H54 (cell line): ENCODE data around the gene LYPD5.

Source experiments
- DNase-seq: peaks from one replicate; pipeline ENCODE4 v3.0.0; 2011; ENCODE audit warnings: low spot score, mixed read lengths; ENCODE audit not compliant: insufficient read length
- FAIRE-seq: peaks from 3 replicates; lab custom pipeline; 2011; peaks lifted over from hg19 to GRCh38; lab: Jason Lieb, UNC
- POLR2A ChIP-seq: IDR thresholded peaks from 2 replicates; pipeline ENCODE4 v1.6.1; 2011; ENCODE audit warnings: low read depth, mild to moderate bottlenecking, low read length

LYPD5 gene

DNA sequence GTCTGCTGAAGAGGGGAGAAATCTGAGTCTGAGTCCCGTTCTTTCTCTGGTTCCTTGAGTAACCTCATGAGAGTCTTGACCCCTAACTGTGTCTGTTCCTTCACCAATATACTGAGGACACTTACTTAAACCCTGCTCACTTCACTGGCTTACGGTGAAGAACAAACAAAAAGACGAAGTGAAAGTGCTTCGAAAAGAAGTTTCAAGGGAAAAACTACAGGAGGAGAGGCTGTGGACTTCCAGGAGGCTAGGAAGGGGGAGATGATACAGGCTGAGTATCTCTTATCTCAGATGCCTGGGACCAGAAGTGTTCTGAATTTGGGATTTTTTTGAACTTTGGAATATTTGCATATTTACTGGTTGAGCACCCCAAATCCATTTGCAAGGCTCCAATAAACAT, 53.6 kb downstream of the LYPD5 start:
- FAIRE-seq: no peak
- no peak for DNase-seq
- TF ChIP-seq POLR2A: no peak

- no peak for DNase-seq
- no peak for TF ChIP-seq POLR2A
- FAIRE-seq: no peak
Observed at GRCh38 chr19:43748205-43748594, 54.0 kb downstream of the LYPD5 start.

DNA sequence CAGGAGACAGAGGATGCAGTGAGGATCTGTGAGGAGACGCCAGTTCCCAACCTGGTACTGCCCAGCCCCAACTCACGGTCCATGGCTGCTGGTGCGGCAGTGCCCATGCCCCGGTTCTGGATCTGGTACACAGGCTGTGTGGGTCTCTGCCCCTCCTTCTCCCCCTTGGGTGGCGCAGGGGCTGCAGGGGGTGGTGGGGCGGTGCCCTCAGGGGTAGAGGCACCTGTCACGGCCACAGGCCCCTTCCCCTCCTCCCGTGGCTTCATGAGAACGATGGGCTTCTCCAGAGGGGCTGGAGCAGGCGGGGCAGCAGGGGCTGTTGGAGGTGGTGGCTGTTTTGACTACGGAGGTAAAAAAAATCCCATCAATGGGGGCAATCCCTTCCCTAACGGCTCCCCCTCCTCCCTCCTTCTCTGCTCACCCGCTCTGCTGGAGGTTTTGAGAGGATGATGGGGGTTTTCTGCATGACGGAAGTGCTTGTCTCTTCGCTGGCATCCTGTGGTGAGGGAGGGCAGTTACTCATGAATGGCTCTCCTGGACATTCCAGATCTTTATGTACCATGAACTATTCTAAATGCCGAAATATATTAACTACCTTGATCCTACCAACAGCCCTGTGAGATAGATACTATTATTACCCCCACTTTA, 54.6 kb downstream of the LYPD5 start:
- DNase-seq (no peak), FAIRE-seq (no peak)
- no peak for TF ChIP-seq POLR2A
